IMR-90 (cell line): ENCODE measurements around the gene DSN1. TPM values are rescaled to one million over a fixed set of nuclear protein-coding genes. Genes with fewer than 3 reads are reported as not detected.

Experiments used
- ATAC-seq: fragments of 200-7000 bp; cut with Tn5 transposase; 2 replicates; pipeline ENCODE4 v1.9.1; 2020; ENCODE audit warnings: low read depth, mild to moderate bottlenecking, moderate library complexity
- BruUV-seq: library from RNA; stranded (reverse); fragments of 400-500 nt; replicated peaks from 2 replicates; lab custom pipeline; 2021; lab: Mats Ljungman, UMichigan
- CTCF ChIA-PET: fragments of 300-600 bp; formaldehyde crosslinking; extraction: SDS; loops from one replicate; lab custom pipeline; 2021; ENCODE audit warnings: antibody characterized with exemption; lab: Yijun Ruan, JAX
- POLR2A ChIA-PET: fragments of 300-600 bp; sonication (Branson Sonifier 250); formaldehyde crosslinking; loops from one replicate; lab custom pipeline; 2022; ENCODE audit warnings: antibody characterized with exemption; ENCODE audit not compliant: unreplicated experiment; lab: Charles Lee
- DNase-seq: peaks from one replicate; pipeline ENCODE4 v3.0.0; 2013
- H2AFZ ChIP-seq: replicated peaks from 2 replicates; pipeline ENCODE3; 2013; ENCODE audit warnings: low read length, mild to moderate bottlenecking; ENCODE audit not compliant: poor library complexity
- H2AK5ac ChIP-seq: 2 replicates; pipeline ENCODE4 v1.6.1; 2013; ENCODE audit warnings: low read depth, low read length, inconsistent platforms
- H2AK9ac ChIP-seq: replicated peaks from 2 replicates; pipeline ENCODE3; 2013; ENCODE audit warnings: mild to moderate bottlenecking, low read depth, low read length, moderate library complexity; ENCODE audit not compliant: poor library complexity
- H2BK120ac ChIP-seq: 2 replicates; pipeline ENCODE4 v1.6.1; 2013; ENCODE audit warnings: low read depth, low read length, inconsistent platforms
- H2BK15ac ChIP-seq: 3 replicates; pipeline ENCODE4 v1.6.1; 2013; ENCODE audit warnings: low read depth, low read length, inconsistent platforms
- H2BK20ac ChIP-seq: 2 replicates; pipeline ENCODE4 v1.6.1; 2013; ENCODE audit warnings: low read depth, mild to moderate bottlenecking, inconsistent platforms, low read length, moderate library complexity
- H2BK5ac ChIP-seq: 2 replicates; pipeline ENCODE4 v1.6.1; 2013; ENCODE audit warnings: mild to moderate bottlenecking, low read depth, low read length, inconsistent platforms; ENCODE audit not compliant: poor library complexity, severe bottlenecking
- H3K14ac ChIP-seq: replicated peaks from 2 replicates; pipeline ENCODE4 v1.6.1; 2013; ENCODE audit warnings: low read depth, low read length, inconsistent platforms
- H3K18ac ChIP-seq: 2 replicates; pipeline ENCODE4 v1.6.1; 2013; ENCODE audit warnings: low read depth, low read length, control low read depth
- H3K23ac ChIP-seq: 2 replicates; pipeline ENCODE4 v1.6.1; 2013; ENCODE audit warnings: low read depth, low read length, inconsistent platforms
- H3K27ac ChIP-seq: 2 replicates; pipeline ENCODE4 v1.5.1; 2013; ENCODE audit warnings: mild to moderate bottlenecking, control low read depth, low read length; ENCODE audit not compliant: insufficient read depth
- H3K27me3 ChIP-seq: 2 replicates; pipeline ENCODE4 v1.6.1; 2013; ENCODE audit warnings: low read length; ENCODE audit not compliant: control insufficient read depth, insufficient read depth
- H3K36me3 ChIP-seq: 2 replicates; pipeline ENCODE4 v1.6.1; 2013; ENCODE audit warnings: low read length, mixed read lengths; ENCODE audit not compliant: control insufficient read depth, insufficient read depth
- H3K4ac ChIP-seq: 2 replicates; pipeline ENCODE4 v1.6.1; 2013; ENCODE audit warnings: low read depth, low read length, inconsistent platforms
- H3K4me1 ChIP-seq: 2 replicates; pipeline ENCODE4 v1.6.1; 2013; ENCODE audit warnings: low read length, mixed read lengths; ENCODE audit not compliant: control insufficient read depth, insufficient read depth
- H3K4me2 ChIP-seq: 2 replicates; pipeline ENCODE4 v1.6.1; 2013; ENCODE audit warnings: low read depth, mild to moderate bottlenecking, control low read depth, low read length, moderate library complexity
- H3K4me3 ChIP-seq: 2 replicates; pipeline ENCODE4 v1.5.1; 2013; ENCODE audit warnings: low read depth, mild to moderate bottlenecking, control low read depth, low read length, moderate library complexity; ENCODE audit not compliant: insufficient read depth
- H3K56ac ChIP-seq: 2 replicates; pipeline ENCODE4 v1.6.1; 2013; ENCODE audit warnings: low read length, inconsistent platforms; ENCODE audit not compliant: insufficient read depth; ENCODE audit errors: extremely low read depth
- H3K79me1 ChIP-seq, 2 experiments: 2 replicates each; pipeline ENCODE4 v1.6.1; 2013; ENCODE audit warnings: low read length in 2 of 2, inconsistent platforms in 1 of 2, low read depth in 1 of 2
- H3K9ac ChIP-seq: 2 replicates; pipeline ENCODE4 v1.6.1; 2013; ENCODE audit warnings: low read depth, low read length, control low read depth
- H3K9me1 ChIP-seq: 2 replicates; pipeline ENCODE4 v1.6.1; 2013; ENCODE audit warnings: low read length, inconsistent platforms; ENCODE audit not compliant: insufficient read depth
- H3K9me3 ChIP-seq: 2 replicates; pipeline ENCODE4 v1.6.1; 2013; ENCODE audit warnings: low read length; ENCODE audit not compliant: control insufficient read depth, insufficient read depth
- H4K20me1 ChIP-seq: 2 replicates; pipeline ENCODE4 v1.6.1; 2013; ENCODE audit warnings: low read length, inconsistent platforms; ENCODE audit not compliant: insufficient read depth
- H4K5ac ChIP-seq: 2 replicates; pipeline ENCODE4 v1.6.1; 2013; ENCODE audit warnings: mild to moderate bottlenecking, low read depth, low read length, control low read depth
- H4K8ac ChIP-seq, 2 experiments: 2 replicates each; pipeline ENCODE4 v1.6.1; 2013; ENCODE audit warnings: low read depth in 2 of 2, low read length in 2 of 2, control low read depth in 1 of 2, inconsistent platforms in 1 of 2
- H4K91ac ChIP-seq: 2 replicates; pipeline ENCODE4 v1.6.1; 2013; ENCODE audit warnings: low read depth, low read length, inconsistent platforms; ENCODE audit not compliant: insufficient read depth
- MXI1 ChIP-seq: IDR thresholded peaks from 2 replicates; pipeline ENCODE4 v1.6.1; 2012; ENCODE audit warnings: low read depth, mild to moderate bottlenecking, low read length, moderate library complexity, borderline replicate concordance
- POLR2A ChIP-seq: IDR thresholded peaks from 2 replicates; pipeline ENCODE4 v1.6.1; 2012; ENCODE audit warnings: mild to moderate bottlenecking, low read depth, low read length
- RAD21 ChIP-seq: IDR thresholded peaks from 2 replicates; pipeline ENCODE4 v1.6.1; 2012; ENCODE audit warnings: low read length, improper control_type of control experiment
- SMC3 ChIP-seq: fragments of 150-350 bp; IDR thresholded peaks from 2 replicates; pipeline ENCODE4 v1.6.1; 2016; ENCODE audit warnings: low read depth, mild to moderate bottlenecking, antibody characterized with exemption, low read length, moderate library complexity
- WGBS, 2 experiments: methylation state at CpG; one replicate each; pipeline versions ENCODE4 v1.1.5 to v1.1.7; 2013; ENCODE audit warnings: missing lambda C conversion rate in 2 of 2; ENCODE audit not compliant: insufficient read length in 1 of 2; ENCODE audit errors: extremely low coverage in 2 of 2; 5-methylcytosine and 5-hydroxymethylcytosine counted together
- dilution Hi-C: fragments of 300-500 bp; cut with HindIII; formaldehyde crosslinking; loops from one replicate; pipeline ENCODE4 v1.14.3; 2018; ENCODE audit warnings: low sequenced_read_pairs; ENCODE audit not compliant: unreplicated experiment
- in situ Hi-C: fragments of 300-500 bp; cut with MboI; formaldehyde crosslinking; loops from 3 replicates; pipeline ENCODE4 v1.14.3; 2019; ENCODE audit warnings: low sequenced_read_pairs, inconsistent platforms, mixed read lengths
- intact Hi-C: fragments of 100-400 bp; cut with micrococcal nuclease; formaldehyde crosslinking; loops from 2 replicates; pipeline ENCODE4 v1.10.0; 2022
- polyA plus RNA-seq, 3 experiments: library from polyadenylated mRNA; depleted of rRNA; stranded (reverse); fragments of >200 nt; gene quantifications; 2 replicates each; pipeline ENCODE4 v1.2.3, GENCODE V29; 2012; ENCODE audit warnings: low replicate concordance in 1 of 3
- total RNA-seq: library from RNA; depleted of rRNA; stranded (reverse); fragments of >200 nt; gene quantifications from 2 replicates; pipeline ENCODE4 v1.2.3, GENCODE V29; 2012

Gene DSN1
- total and polyA plus RNA-seq, 2 of the 4 experiments (the other 2 are of a cell fraction) = 10.5 to 16.3 TPM

GRCh38 chr20:36737183-36737499, 36.4 kb downstream of the DSN1 start:
- no TSS peak for BruUV-seq
- no peak overlapping the region for H2BK5ac ChIP-seq
- no peak overlapping the region for H3K4me2 ChIP-seq
- H2AK5ac ChIP-seq = no peak overlapping the region
- H3K27me3 ChIP-seq = no peaks in the 10 kb centered on the region
- H3K4me3 ChIP-seq = no peak overlapping the region
- no peaks in the 10 kb centered on the region for H3K9me3 ChIP-seq
- no peak overlapping the region for H3K27ac ChIP-seq
- H4K20me1 ChIP-seq = peaks cover 3% of the 10 kb centered on the region
- ATAC-seq (no peak), DNase-seq (no peak)
- no peaks in the 10 kb centered on the region for H3K4me1 ChIP-seq
- no peaks in the 10 kb centered on the region for H3K36me3 ChIP-seq
- in situ Hi-C loops = no loop called here
- no peak overlapping the region for H2AK9ac ChIP-seq
- H2BK15ac ChIP-seq = no peak overlapping the region
- CTCF ChIA-PET = interaction anchor here (1.0 kb wide), 1 partner anchor 18 kb away, joined by 3 read pairs; no protein-coding TSS in a partner anchor
- H2BK120ac ChIP-seq = no peak overlapping the region
- H3K9me1 ChIP-seq = peaks cover 5% of the 10 kb centered on the region
- H4K8ac ChIP-seq = no peak overlapping the region
- H2AFZ ChIP-seq = no peak overlapping the region
- H3K23ac ChIP-seq = no peak overlapping the region
- H4K5ac ChIP-seq = no peak overlapping the region
- H3K18ac ChIP-seq = no peak overlapping the region
- POLR2A ChIA-PET = no interaction called here
- dilution Hi-C loops = no loop called here
- H3K79me1 ChIP-seq = peaks cover 10 to 35% of the 10 kb centered on the region in 2 experiments
- no peak overlapping the region for H3K9ac ChIP-seq
- TF ChIP-seq RAD21 = no peak
- no peak for TF ChIP-seq SMC3
- no peak for TF ChIP-seq POLR2A
- no peak for TF ChIP-seq MXI1
- WGBS, 2 experiments = no CpG with 5 or more reads among the region's 6 CpGs
- no peak overlapping the region for H3K14ac ChIP-seq
- intact Hi-C loops = no loop called here
- no peak overlapping the region for H3K4ac ChIP-seq
- no peak overlapping the region for H2BK20ac ChIP-seq
- H4K91ac ChIP-seq = no peak overlapping the region
- no peak overlapping the region for H3K56ac ChIP-seq
